Upper lobe of left lung (tissue), 6 donors: ENCODE results near the gene XBP1. TPM values are rescaled to one million over a fixed set of nuclear protein-coding genes. Genes with fewer than 3 reads are reported as not detected.

Experiments
- ATAC-seq, 2 donors: fragments of 200-7000 bp; cut with Tn5 transposase; one replicate each; pipeline ENCODE4 v1.9.1; 2022; ENCODE audit warnings: mild to moderate bottlenecking in 2 of 2, moderate library complexity in 2 of 2; ENCODE audit not compliant: low FRiP score in 2 of 2
- DNase-seq, 2 donors: peaks; one replicate each; pipeline ENCODE4 v3.0.0-alpha.2; 2019 to 2020
- H3K27ac ChIP-seq, 4 donors: fragments of 200-600 bp; sonication (generic); one replicate each; pipeline ENCODE4 v1.5.1; 2016 to 2019
- H3K27me3 ChIP-seq, 4 donors: fragments of 200-600 bp; sonication (generic); one replicate each; pipeline ENCODE4 v1.5.1; 2017 to 2019
- H3K36me3 ChIP-seq, 4 donors: fragments of 200-600 bp; sonication (generic); one replicate each; pipeline ENCODE4 v1.5.1; 2016 to 2019
- H3K4me1 ChIP-seq, 4 donors: fragments of 200-600 bp; sonication (generic); one replicate each; pipeline ENCODE4 v1.5.1; 2018 to 2019
- H3K4me3 ChIP-seq, 4 donors: fragments of 200-600 bp; sonication (generic); one replicate each; pipeline ENCODE4 v1.5.1; 2017 to 2019; ENCODE audit warnings: mild to moderate bottlenecking in 2 of 4, moderate library complexity in 1 of 4
- H3K9me3 ChIP-seq, 4 donors: fragments of 200-600 bp; sonication (generic); one replicate each; pipeline ENCODE4 v1.5.1; 2018 to 2019
- CTCF ChIP-seq, 6 experiments: fragments of 450-650 bp in 4 of 6; fragments of 200-600 bp in 2 of 6; sonication (generic) in 2 of 6; IDR thresholded peaks; one replicate each; pipeline ENCODE4 v1.5.1; 2016 to 2019; ENCODE audit warnings: antibody characterized with exemption in 6 of 6
- EP300 ChIP-seq, 4 donors: sonication (generic); formaldehyde crosslinking; IDR thresholded peaks; one replicate each; pipeline ENCODE4 v1.5.1; 2017; ENCODE audit warnings: antibody characterized with exemption in 4 of 4, control low read depth in 2 of 4
- POLR2A ChIP-seq, 4 donors: fragments of 450-650 bp; IDR thresholded peaks; one replicate each; pipeline ENCODE4 v1.5.1; 2016 to 2017; ENCODE audit warnings: antibody characterized with exemption in 4 of 4, mild to moderate bottlenecking in 2 of 4
- POLR2AphosphoS5 ChIP-seq, 2 donors: sonication (generic); formaldehyde crosslinking; IDR thresholded peaks; one replicate each; pipeline ENCODE4 v1.5.1; 2017; ENCODE audit warnings: antibody characterized with exemption in 2 of 2
- WGBS, 2 donors: methylation state at CpG; one replicate each; pipeline ENCODE4 v1.1.5; 2017 to 2018; 5-methylcytosine and 5-hydroxymethylcytosine counted together
- total RNA-seq, 6 donors: library from RNA; depleted of rRNA in 4 of 6; stranded (reverse); fragments of >200 nt in 4 of 6; gene quantifications; one replicate each; pipeline versions ENCODE4 v1.1.0 to v1.2.1, GENCODE V29; 2016 to 2021
- donor health status: DM: no; HTN: no; CAD: no; lungs with moderate emphysema.
- donor health status: DM: no; HTN: yes; CAD: no; lungs with severe emphysema.

The XBP1 gene
- total RNA-seq, 6 donors from 2014 or later, result 208 to 377 (median 279) TPM

- Histone ChIP-seq H3K27ac (peak overlapping the region; percentile 67 to 85 (median 81)), H3K27me3 (no peaks in the 10 kb centered on the region), H3K36me3 (peaks cover 0 to 4% (median 0%) of the 10 kb centered on the region in 4 donors), H3K4me3 (no peak overlapping the region), H3K9me3 (no peaks in the 10 kb centered on the region), H3K4me1 (peaks cover 31 to 69% (median 52%) of the 10 kb centered on the region in 4 donors)
- ATAC-seq (peak; percentile 43 to 85), DNase-seq (peak in 1 of 2 donors; percentile 87)
- 66 to 73% methylated on average over 14 of the region's 14 CpGs for WGBS, 2 donors
- TF ChIP-seq POLR2AphosphoS5 (IDR thresholded peaks at IDR 0.05) (peak; percentile 54 to 57), CTCF (IDR thresholded peaks at IDR 0.05) (no peak), POLR2A (IDR thresholded peaks at IDR 0.05) (peak in 1 of 4 donors; percentile 30), EP300 (IDR thresholded peaks at IDR 0.05) (peak in 2 of 4 donors; percentile 10 to 73)
Measured at GRCh38 chr22:28817919-28818859, 17.8 kb upstream of the XBP1 start.

GRCh38 chr22:28817064-28817463 is 16.7 kb upstream of the XBP1 start:
- Histone ChIP-seq H3K4me1 (peaks cover 42 to 72% (median 63%) of the 10 kb centered on the region in 4 donors), H3K4me3 (no peak overlapping the region), H3K27me3 (no peaks in the 10 kb centered on the region), H3K36me3 (no peaks in the 10 kb centered on the region), H3K27ac (peak overlapping the region in 3 of 4 donors; percentile 67 to 85 (median 81)), H3K9me3 (no peaks in the 10 kb centered on the region)
- ATAC-seq (no peak), DNase-seq (no peak)
- 85 to 98% methylated on average over 2 of the region's 2 CpGs for WGBS, 2 donors
- TF ChIP-seq POLR2AphosphoS5 (IDR thresholded peaks at IDR 0.05), result no peak
- no peak for TF ChIP-seq EP300 (IDR thresholded peaks at IDR 0.05)
- TF ChIP-seq POLR2A (IDR thresholded peaks at IDR 0.05), result no peak
- TF ChIP-seq CTCF (IDR thresholded peaks at IDR 0.05), result no peak

GRCh38 chr22:28815729-28816128 is 15.4 kb upstream of the XBP1 start:
- Histone ChIP-seq H3K27ac (peak overlapping the region; percentile 69 to 86 (median 84)), H3K27me3 (no peaks in the 10 kb centered on the region), H3K4me3 (no peak overlapping the region), H3K4me1 (peaks cover 53 to 86% (median 76%) of the 10 kb centered on the region in 4 donors), H3K36me3 (no peaks in the 10 kb centered on the region), H3K9me3 (no peaks in the 10 kb centered on the region)
- ATAC-seq (no peak), DNase-seq (no peak)
- WGBS, 2 donors, result 81 to 86% methylated on average over 6 of the region's 6 CpGs
- no peak for TF ChIP-seq POLR2AphosphoS5 (IDR thresholded peaks at IDR 0.05)
- no peak for TF ChIP-seq CTCF (IDR thresholded peaks at IDR 0.05)
- TF ChIP-seq POLR2A (IDR thresholded peaks at IDR 0.05), result no peak
- no peak for TF ChIP-seq EP300 (IDR thresholded peaks at IDR 0.05)

- no peaks in the 10 kb centered on the region for H3K36me3 ChIP-seq
- 54% methylated on average over 6 of the region's 6 CpGs for WGBS, 2 donors
- peaks cover 59 to 88% (median 82%) of the 10 kb centered on the region in 4 donors for H3K4me1 ChIP-seq
- TF ChIP-seq EP300 (IDR thresholded peaks at IDR 0.05), result no peak
- no peak for TF ChIP-seq CTCF (IDR thresholded peaks at IDR 0.05)
- no peak for TF ChIP-seq POLR2A (IDR thresholded peaks at IDR 0.05)
- no peak for TF ChIP-seq POLR2AphosphoS5 (IDR thresholded peaks at IDR 0.05)
- DNase-seq (no peak), ATAC-seq (no peak)
- no peaks in the 10 kb centered on the region for H3K27me3 ChIP-seq
- H3K4me3 ChIP-seq, result no peak overlapping the region
- no peaks in the 10 kb centered on the region for H3K9me3 ChIP-seq
- H3K27ac ChIP-seq, result peak overlapping the region; percentile 69 to 86 (median 84)
Measured at GRCh38 chr22:28815111-28815510, 14.7 kb upstream of the XBP1 start.
